AG04449 (cell line): Measurements from ENCODE around the gene PRR7.

Experiments
- CTCF ChIA-PET: fragments of 350-600 bp; formaldehyde crosslinking; extraction: SDS; loops from one replicate; lab custom pipeline; 2021; ENCODE audit warnings: antibody characterized with exemption; lab: Yijun Ruan, JAX
- POLR2A ChIA-PET: fragments of 400-600, 350-600 bp; formaldehyde crosslinking; extraction: SDS; loops from one replicate; lab custom pipeline; 2020; ENCODE audit warnings: antibody characterized with exemption, inconsistent platforms; lab: Yijun Ruan, JAX
- DNase-seq: peaks from one replicate; pipeline ENCODE4 v3.0.0-alpha.2; 2010; ENCODE audit warnings: low read depth, low spot score
- H3K4me3 ChIP-seq: 2 replicates; pipeline ENCODE4 v1.5.1; 2011; ENCODE audit warnings: low read depth, mild to moderate bottlenecking, control low read depth, low read length
- CTCF ChIP-seq: IDR thresholded peaks from one replicate; pipeline ENCODE4 v1.5.1; 2011; ENCODE audit warnings: mild to moderate bottlenecking, moderate library complexity, low read length, control low read depth, inconsistent platforms; ENCODE audit not compliant: insufficient read depth; ENCODE audit errors: missing control alignments

The PRR7 gene

GRCh38 chr5:177500685-177501522 lies 54.3 kb downstream of the PRR7 start:
- POLR2A ChIA-PET, result interaction anchor here (0.7 to 15.7 kb wide), 3 partner anchors 23 to 96 kb away, joined by 3 to 401 read pairs (median 4); partner anchors contain the start of gene DBN1

GRCh38 chr5:177501874-177502678 lies 55.5 kb downstream of the PRR7 start:
- POLR2A ChIA-PET, result interaction anchor here (0.7 to 15.7 kb wide), 3 partner anchors 24 to 98 kb away, joined by 3 to 401 read pairs (median 4); partner anchors contain the start of gene DBN1
- H3K4me3 ChIP-seq, result no peak overlapping the region
- CTCF ChIA-PET, result interaction anchor here (0.7 to 16.4 kb wide), 38 partner anchors 8 to 388 kb away, joined by 3 to 261 read pairs (median 6); partner anchors contain the start of genes DBN1, DDX41, DOK3 and GRK6
- no peak for DNase-seq
- TF ChIP-seq CTCF, result no peak

More at GRCh38 chr5:177500685-177501522, 54.3 kb downstream of the PRR7 start:
- CTCF ChIA-PET, result interaction anchor here (0.7 to 16.4 kb wide), 54 partner anchors 8 to 387 kb away, joined by 3 to 261 read pairs (median 5); partner anchors contain the start of genes DBN1, DDX41, DOK3 and GRK6
- no peak for DNase-seq
- H3K4me3 ChIP-seq, result no peak overlapping the region
- TF ChIP-seq CTCF, result peak; percentile 98

GRCh38 chr5:177502886-177503285 lies 56.3 kb downstream of the PRR7 start:
- CTCF ChIA-PET, result interaction anchor here (0.7 to 16.4 kb wide), 12 partner anchors 12 to 194 kb away, joined by 3 to 261 read pairs (median 12); partner anchors contain the start of genes DBN1 and DDX41
- TF ChIP-seq CTCF, result no peak
- H3K4me3 ChIP-seq, result no peak overlapping the region
- DNase-seq, result no peak
- POLR2A ChIA-PET, result no interaction called here

- ChIA-PET POLR2A (interaction anchor here (0.7 kb wide), 1 partner anchor 47 kb away, joined by 3 read pairs; no protein-coding TSS in a partner anchor), CTCF (interaction anchor here (0.7 to 16.4 kb wide), 9 partner anchors 12 to 194 kb away, joined by 3 to 261 read pairs (median 13); partner anchors contain the start of genes DBN1 and DDX41)
- H3K4me3 ChIP-seq, result no peak overlapping the region
- no peak for DNase-seq
- TF ChIP-seq CTCF, result no peak
These were observed 56.9 kb downstream of the PRR7 start for GRCh38 chr5:177503351-177504085.

- DNase-seq, result no peak
- no peak overlapping the region for H3K4me3 ChIP-seq
- TF ChIP-seq CTCF, result no peak
- CTCF ChIA-PET, result interaction anchor here (1.0 to 7.5 kb wide), 6 partner anchors 11 to 195 kb away, joined by 3 to 105 read pairs (median 6); partner anchors contain the start of gene DDX41
- POLR2A ChIA-PET, result interaction anchor here (0.7 to 1.0 kb wide), 2 partner anchors 12 to 46 kb away, joined by 3 read pairs; no protein-coding TSS in a partner anchor
These were observed 57.8 kb downstream of the PRR7 start for GRCh38 chr5:177504086-177505056.
